Type B pancreatic cell (in vitro differentiated cells): ENCODE results near the gene ACOXL. TPM values are rescaled to one million over a fixed set of nuclear protein-coding genes. Genes with fewer than 3 reads are reported as not detected.

ENCODE experiments used
- DNase-seq: peaks from one replicate; pipeline ENCODE4 v3.0.0; 2021; ENCODE audit warnings: mixed read lengths; ENCODE audit not compliant: unreplicated experiment; ENCODE audit errors: extremely low spot score
- H3K27ac Mint-ChIP-seq: 2 replicates; pipeline ENCODE4 v1.8.0; 2021; ENCODE audit warnings: mild to moderate bottlenecking, mixed read lengths
- H3K27me3 Mint-ChIP-seq: 2 replicates; pipeline ENCODE4 v1.8.0; 2021; ENCODE audit warnings: mixed read lengths
- H3K36me3 Mint-ChIP-seq: 2 replicates; pipeline ENCODE4 v1.8.0; 2021; ENCODE audit warnings: mixed read lengths
- H3K4me1 Mint-ChIP-seq: one replicate; pipeline ENCODE4 v1.8.0; 2021; ENCODE audit warnings: mixed read lengths; ENCODE audit not compliant: unreplicated experiment
- H3K4me3 Mint-ChIP-seq: 2 replicates; pipeline ENCODE4 v1.8.0; 2021; ENCODE audit warnings: mild to moderate bottlenecking, mixed read lengths
- H3K9me3 Mint-ChIP-seq: 2 replicates; pipeline ENCODE4 v1.8.0; 2021; ENCODE audit warnings: mixed read lengths
- CTCF ChIP-seq: fragments of 200-600 bp; sonication (generic); conservative IDR thresholded peaks from 2 replicates; pipeline ENCODE4 v1.5.0; 2021; ENCODE audit warnings: antibody characterized with exemption, mild to moderate bottlenecking
- total RNA-seq: library from RNA; stranded (reverse); gene quantifications from 2 replicates; pipeline ENCODE4 v1.2.1, GENCODE V29; 2021; ENCODE audit warnings: low replicate concordance

The ACOXL gene
- total RNA-seq, 1 donor from 2014 or later: 1.4 TPM

GRCh38 chr2:110800611-110801402 is 68.4 kb downstream of the ACOXL start:
- Mint-ChIP-seq H3K4me3 (no peak overlapping the region), H3K9me3 (peaks cover 9% of the 10 kb centered on the region), H3K27ac (no peak overlapping the region), H3K36me3 (peaks cover 5% of the 10 kb centered on the region), H3K4me1 (no peaks in the 10 kb centered on the region), H3K27me3 (peaks cover 13% of the 10 kb centered on the region)
- no peak for TF ChIP-seq CTCF
- no peak for DNase-seq

- Mint-ChIP-seq H3K9me3 (peaks cover 9% of the 10 kb centered on the region), H3K36me3 (peaks cover 5% of the 10 kb centered on the region), H3K27me3 (peaks cover 16% of the 10 kb centered on the region), H3K4me3 (no peak overlapping the region), H3K27ac (no peak overlapping the region), H3K4me1 (peaks cover 4% of the 10 kb centered on the region)
- no peak for DNase-seq
- TF ChIP-seq CTCF: no peak
Measured at GRCh38 chr2:110802208-110802932, 70.0 kb downstream of the ACOXL start.

- no peak overlapping the region for H3K27ac Mint-ChIP-seq
- peaks cover 4% of the 10 kb centered on the region for H3K4me1 Mint-ChIP-seq
- peaks cover 10% of the 10 kb centered on the region for H3K27me3 Mint-ChIP-seq
- no peak for DNase-seq
- TF ChIP-seq CTCF: no peak
- H3K36me3 Mint-ChIP-seq: peaks cover 5% of the 10 kb centered on the region
- peaks cover 9% of the 10 kb centered on the region for H3K9me3 Mint-ChIP-seq
- H3K4me3 Mint-ChIP-seq: no peak overlapping the region
Measured at GRCh38 chr2:110804433-110804832, 72.1 kb downstream of the ACOXL start.

- no peak for DNase-seq
- no peak overlapping the region for H3K27ac Mint-ChIP-seq
- H3K9me3 Mint-ChIP-seq: peaks cover 9% of the 10 kb centered on the region
- no peak for TF ChIP-seq CTCF
- peaks cover 10% of the 10 kb centered on the region for H3K27me3 Mint-ChIP-seq
- no peak overlapping the region for H3K4me3 Mint-ChIP-seq
- H3K4me1 Mint-ChIP-seq: peaks cover 4% of the 10 kb centered on the region
- peaks cover 5% of the 10 kb centered on the region for H3K36me3 Mint-ChIP-seq
Measured at GRCh38 chr2:110804915-110805314, 72.5 kb downstream of the ACOXL start.

- Mint-ChIP-seq H3K4me3 (no peak overlapping the region), H3K9me3 (peaks cover 6% of the 10 kb centered on the region), H3K27me3 (peaks cover 14% of the 10 kb centered on the region), H3K36me3 (peaks cover 5% of the 10 kb centered on the region), H3K4me1 (peaks cover 4% of the 10 kb centered on the region), H3K27ac (no peak overlapping the region)
- DNase-seq: no peak
- no peak for TF ChIP-seq CTCF
Measured at GRCh38 chr2:110805894-110806452, 73.6 kb downstream of the ACOXL start.
